CD14-positive monocyte (primary cell): Measurements from ENCODE around the gene TWNK. TPM values are rescaled to one million over a fixed set of nuclear protein-coding genes. Genes with fewer than 3 reads are reported as not detected.
A peak's percentile ranks its signal among the peaks of the same experiment; 100 is the strongest.

Experiments used
- DNase-seq, 3 donors: peaks; one replicate each; pipeline ENCODE4 v3.0.0-alpha.2; 2011 to 2022
- H2AFZ ChIP-seq: 2 replicates; pipeline ENCODE4 v1.6.0; 2012; ENCODE audit warnings: mild to moderate bottlenecking, low read depth, low read length, inconsistent platforms; ENCODE audit not compliant: insufficient read depth, poor library complexity, severe bottlenecking
- H3K27ac ChIP-seq, 2 donors: 1 replicate in 1 of 2; 2 replicates in 1 of 2; pipeline ENCODE4 v1.5.1; 2012 to 2013; ENCODE audit warnings: low read length in 2 of 2, control low read depth in 1 of 2, inconsistent platforms in 1 of 2, low read depth in 1 of 2, mild to moderate bottlenecking in 1 of 2
- H3K27me3 ChIP-seq, 2 donors: one replicate each; pipeline versions ENCODE4 v1.6.0 to v1.6.1; 2011 to 2013; ENCODE audit warnings: low read length in 2 of 2; ENCODE audit not compliant: control insufficient read depth in 2 of 2, insufficient read depth in 2 of 2
- H3K36me3 ChIP-seq, 2 donors: replicated peaks in 1 of 2; 1 replicate in 1 of 2; 2 replicates in 1 of 2; pipeline versions ENCODE4 v1.5.1 to v1.6.1; 2012 to 2013; ENCODE audit warnings: low read length in 2 of 2, control low read depth in 1 of 2, inconsistent platforms in 1 of 2, mild to moderate bottlenecking in 1 of 2; ENCODE audit not compliant: insufficient read depth in 2 of 2, control insufficient read depth in 1 of 2
- H3K4me1 ChIP-seq, 2 donors: 1 replicate in 1 of 2; 2 replicates in 1 of 2; pipeline versions ENCODE4 v1.5.1 to v1.6.1; 2012 to 2013; ENCODE audit warnings: low read length in 2 of 2, control low read depth in 1 of 2, inconsistent platforms in 1 of 2, mild to moderate bottlenecking in 1 of 2, moderate library complexity in 1 of 2; ENCODE audit not compliant: insufficient read depth in 2 of 2, control insufficient read depth in 1 of 2
- H3K4me2 ChIP-seq: replicated peaks from 2 replicates; pipeline ENCODE3; 2012; ENCODE audit warnings: low read length, moderate library complexity, mild to moderate bottlenecking; ENCODE audit not compliant: poor library complexity, severe bottlenecking; ENCODE audit errors: extremely low read depth
- H3K4me3 ChIP-seq, 3 experiments: fragments of 200-600 bp in 1 of 3; sonication (generic) in 1 of 3; replicated peaks in 1 of 3; 1 replicate in 2 of 3; 2 replicates in 1 of 3; pipeline ENCODE4 v1.5.1; 2011 to 2013; ENCODE audit warnings: low read length in 3 of 3, mild to moderate bottlenecking in 3 of 3, control low read depth in 2 of 3, low read depth in 2 of 3, inconsistent platforms in 1 of 3, moderate library complexity in 1 of 3
- H3K79me2 ChIP-seq: 2 replicates; pipeline ENCODE4 v1.6.0; 2012; ENCODE audit warnings: mild to moderate bottlenecking, control low read depth, inconsistent platforms, low read length, moderate library complexity; ENCODE audit not compliant: insufficient read depth
- H3K9ac ChIP-seq: 2 replicates; pipeline ENCODE4 v1.6.0; 2017; ENCODE audit warnings: low read length, mild to moderate bottlenecking; ENCODE audit not compliant: insufficient read depth, poor library complexity, severe bottlenecking
- H3K9me3 ChIP-seq, 2 donors: replicated peaks in 1 of 2; 1 replicate in 1 of 2; 2 replicates in 1 of 2; pipeline versions ENCODE4 v1.5.1 to v1.6.1; 2012 to 2013; ENCODE audit warnings: low read length in 2 of 2, control low read depth in 1 of 2; ENCODE audit not compliant: control insufficient read depth in 1 of 2, insufficient read depth in 1 of 2
- H4K20me1 ChIP-seq: 2 replicates; pipeline ENCODE4 v1.6.0; 2012; ENCODE audit warnings: mild to moderate bottlenecking, low read length, control low read depth, moderate library complexity; ENCODE audit not compliant: insufficient read depth
- H3K27ac Mint-ChIP-seq, 7 donors: one replicate each; pipeline ENCODE4 v1.8.0; 2020; ENCODE audit warnings: mild to moderate bottlenecking in 7 of 7, mixed read lengths in 7 of 7, moderate library complexity in 6 of 7, inconsistent platforms in 2 of 7
- H3K27me3 Mint-ChIP-seq, 3 donors: one replicate each; pipeline ENCODE4 v1.8.0; 2021 to 2022; ENCODE audit warnings: low read depth in 3 of 3, mild to moderate bottlenecking in 3 of 3, mixed read lengths in 3 of 3, moderate library complexity in 3 of 3, inconsistent platforms in 1 of 3
- H3K36me3 Mint-ChIP-seq, 2 donors: one replicate each; pipeline ENCODE4 v1.8.0; 2020; ENCODE audit warnings: mixed read lengths in 2 of 2, inconsistent platforms in 1 of 2, mild to moderate bottlenecking in 1 of 2
- H3K4me1 Mint-ChIP-seq: one replicate; pipeline ENCODE4 v1.8.0; 2020; ENCODE audit warnings: mild to moderate bottlenecking, mixed read lengths
- H3K4me3 Mint-ChIP-seq, 2 donors: one replicate each; pipeline ENCODE4 v1.8.0; 2020; ENCODE audit warnings: mild to moderate bottlenecking in 2 of 2, mixed read lengths in 2 of 2, moderate library complexity in 1 of 2
- H3K9me3 Mint-ChIP-seq, 7 donors: one replicate each; pipeline ENCODE4 v1.8.0; 2020 to 2022; ENCODE audit warnings: mixed read lengths in 7 of 7, mild to moderate bottlenecking in 6 of 7, moderate library complexity in 6 of 7, inconsistent platforms in 2 of 7
- WGBS: methylation state at CpG from one replicate; pipeline ENCODE4 v1.1.5; 2013; ENCODE audit warnings: missing lambda C conversion rate; ENCODE audit not compliant: insufficient coverage; 5-methylcytosine and 5-hydroxymethylcytosine counted together
- intact Hi-C, 2 donors: fragments of 100-400 bp; cut with micrococcal nuclease; formaldehyde crosslinking; loops; one replicate each; pipeline versions ENCODE4 v1.15.0 to v1.15.1; 2023
- polyA plus RNA-seq, 3 donors: library from polyadenylated mRNA; depleted of rRNA in 1 of 3; unstranded in 2 of 3; stranded (reverse) in 1 of 3; fragments of 300-500 nt in 2 of 3; fragments of >200 nt in 1 of 3; fragmentation: Illumina TruSeq in 2 of 3; gene quantifications; 1 replicate in 2 of 3; 2 replicates in 1 of 3; pipeline ENCODE4 v1.2.3, GENCODE V29; 2012 to 2021
- TF ChIP-seq, protein P1 (sequence below): fragments of 200-600 bp; IDR thresholded peaks from one replicate; pipeline ENCODE4 v1.8.0; 2022; ENCODE audit warnings: antibody characterized with exemption, mild to moderate bottlenecking

Gene TWNK
- polyA plus RNA-seq, 3 donors, result 0.31 to 1.2 (median 0.69) TPM

GRCh38 chr10:101041252-101041761, 54.0 kb downstream of the TWNK start:
- H3K9ac ChIP-seq, result no peak overlapping the region
- H3K4me1 ChIP-seq, result peaks cover 14 to 22% of the 10 kb centered on the region in 2 donors
- intact Hi-C loops, result loop anchor here in 1 of 2 donors (5.0 kb wide), 1 partner anchor 101 kb away; no protein-coding TSS in a partner anchor
- no peak overlapping the region for H3K4me3 ChIP-seq
- peak; percentile 71 to 79 (median 73) for DNase-seq
- H3K4me2 ChIP-seq, result no peak overlapping the region
- Mint-ChIP-seq H3K4me1 (peaks cover 23% of the 10 kb centered on the region), H3K27ac (peak overlapping the region in 2 of 7 donors; percentile 50 to 100), H3K27me3 (peaks cover 10 to 12% (median 11%) of the 10 kb centered on the region in 3 donors), H3K9me3 (peaks cover 0 to 1% (median 0%) of the 10 kb centered on the region in 7 donors), H3K4me3 (peak overlapping the region in 1 of 2 donors; percentile 50), H3K36me3 (peaks cover 39 to 46% of the 10 kb centered on the region in 2 donors)
- peaks cover 3% of the 10 kb centered on the region for H4K20me1 ChIP-seq
- peaks cover 34 to 42% of the 10 kb centered on the region in 2 donors for H3K36me3 ChIP-seq
- no peaks in the 10 kb centered on the region for H3K9me3 ChIP-seq
- H3K27ac ChIP-seq, result no peak overlapping the region
- 0% methylated on average over 2 of the region's 6 CpGs for WGBS
- H2AFZ ChIP-seq, result no peak overlapping the region
- peaks cover 2 to 14% of the 10 kb centered on the region in 2 donors for H3K27me3 ChIP-seq
- TF ChIP-seq, protein P1, sequence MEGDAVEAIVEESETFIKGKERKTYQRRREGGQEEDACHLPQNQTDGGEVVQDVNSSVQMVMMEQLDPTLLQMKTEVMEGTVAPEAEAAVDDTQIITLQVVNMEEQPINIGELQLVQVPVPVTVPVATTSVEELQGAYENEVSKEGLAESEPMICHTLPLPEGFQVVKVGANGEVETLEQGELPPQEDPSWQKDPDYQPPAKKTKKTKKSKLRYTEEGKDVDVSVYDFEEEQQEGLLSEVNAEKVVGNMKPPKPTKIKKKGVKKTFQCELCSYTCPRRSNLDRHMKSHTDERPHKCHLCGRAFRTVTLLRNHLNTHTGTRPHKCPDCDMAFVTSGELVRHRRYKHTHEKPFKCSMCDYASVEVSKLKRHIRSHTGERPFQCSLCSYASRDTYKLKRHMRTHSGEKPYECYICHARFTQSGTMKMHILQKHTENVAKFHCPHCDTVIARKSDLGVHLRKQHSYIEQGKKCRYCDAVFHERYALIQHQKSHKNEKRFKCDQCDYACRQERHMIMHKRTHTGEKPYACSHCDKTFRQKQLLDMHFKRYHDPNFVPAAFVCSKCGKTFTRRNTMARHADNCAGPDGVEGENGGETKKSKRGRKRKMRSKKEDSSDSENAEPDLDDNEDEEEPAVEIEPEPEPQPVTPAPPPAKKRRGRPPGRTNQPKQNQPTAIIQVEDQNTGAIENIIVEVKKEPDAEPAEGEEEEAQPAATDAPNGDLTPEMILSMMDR, result peak; percentile 90
- H3K79me2 ChIP-seq, result no peaks in the 10 kb centered on the region

DNA sequence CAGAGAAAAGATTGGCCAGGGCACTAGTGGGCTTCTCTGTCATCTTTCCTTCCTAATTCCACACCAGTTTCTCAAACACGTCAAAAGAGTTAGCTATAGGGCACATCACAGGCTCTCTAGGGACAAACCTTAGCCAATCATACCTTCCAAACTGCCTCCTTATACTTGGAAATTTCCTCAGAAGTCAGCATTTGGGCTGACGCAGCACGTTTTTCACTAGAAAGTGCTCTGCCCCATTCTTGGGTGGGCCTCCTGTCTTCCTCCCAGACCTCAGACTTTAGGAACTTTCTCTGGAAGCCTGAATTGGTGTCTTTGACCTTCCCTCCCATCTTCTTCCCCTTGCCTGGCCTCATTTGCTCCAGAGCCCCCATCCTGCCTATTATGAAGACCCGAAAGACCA, 54.8 kb downstream of the TWNK start:
- H3K36me3 ChIP-seq, result peaks cover 26 to 33% of the 10 kb centered on the region in 2 donors
- 79% methylated on average over 3 of the region's 4 CpGs for WGBS
- peak overlapping the region; percentile 74 for H3K4me2 ChIP-seq
- Mint-ChIP-seq H3K27ac (peak overlapping the region; percentile 81 to 100 (median 98)), H3K4me3 (peak overlapping the region; percentile 96 to 99), H3K4me1 (peaks cover 23% of the 10 kb centered on the region), H3K36me3 (peaks cover 31 to 38% of the 10 kb centered on the region in 2 donors), H3K9me3 (peaks cover 0 to 4% (median 0%) of the 10 kb centered on the region in 7 donors), H3K27me3 (peaks cover 18 to 20% (median 19%) of the 10 kb centered on the region in 3 donors)
- no peaks in the 10 kb centered on the region for H4K20me1 ChIP-seq
- peak overlapping the region in 1 of 2 donors; percentile 83 for H3K27ac ChIP-seq
- peaks cover 14 to 22% of the 10 kb centered on the region in 2 donors for H3K4me1 ChIP-seq
- intact Hi-C loops, result loop anchor here in 1 of 2 donors (5.0 kb wide), 1 partner anchor 100 kb away; no protein-coding TSS in a partner anchor
- peak overlapping the region; percentile 84 for H2AFZ ChIP-seq
- TF ChIP-seq, protein P1, result no peak
- no peaks in the 10 kb centered on the region for H3K9me3 ChIP-seq
- DNase-seq, result no peak
- H3K79me2 ChIP-seq, result no peaks in the 10 kb centered on the region
- H3K4me3 ChIP-seq, result peak overlapping the region in 2 of 3 experiments; percentile 60 to 87
- peak overlapping the region; percentile 70 for H3K9ac ChIP-seq
- peaks cover 9 to 22% of the 10 kb centered on the region in 2 donors for H3K27me3 ChIP-seq
